ENCODE data around the gene ARHGEF4.
"Not testable (repeated sequence)": the region's sequence is repeated elsewhere in the genome, so short reads cannot be mapped to it uniquely, and the experiment has no call there.

GRCh38 chr2:130992003-130992402 is 155.3 kb downstream of the ARHGEF4 start:
- not testable (repeated sequence) for TF ChIP-seq JUN (IDR thresholded peaks at IDR 0.05; ENCODE audit: borderline replicate concordance, insufficient read depth, insufficient read length, low read depth); CTCF (IDR thresholded peaks at IDR 0.05; ENCODE audit: extremely low read depth in 1 of 2, insufficient read depth in 1 of 2, low read depth in 1 of 2, low read length in 2 of 2); EZH2 (IDR thresholded peaks at IDR 0.05; ENCODE audit: borderline replicate concordance, low read depth, low read length, severe bottlenecking); POLR2AphosphoS5 (IDR thresholded peaks at IDR 0.05; ENCODE audit: insufficient read depth, low read depth, low read length); POLR2A (IDR thresholded peaks at IDR 0.05; ENCODE audit: low read depth, low read length); FOS (IDR thresholded peaks at IDR 0.05; ENCODE audit: borderline replicate concordance, insufficient read depth, low read length); MYC (IDR thresholded peaks at IDR 0.05; ENCODE audit: low read depth, low read length); GATA2 (IDR thresholded peaks at IDR 0.05; ENCODE audit: insufficient read depth, insufficient read length, low read depth, low read length)
- TF ChIP-seq, protein P1, sequence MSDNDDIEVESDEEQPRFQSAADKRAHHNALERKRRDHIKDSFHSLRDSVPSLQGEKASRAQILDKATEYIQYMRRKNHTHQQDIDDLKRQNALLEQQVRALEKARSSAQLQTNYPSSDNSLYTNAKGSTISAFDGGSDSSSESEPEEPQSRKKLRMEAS (IDR thresholded peaks at IDR 0.05; ENCODE audit: insufficient read depth, insufficient read length), result not testable (repeated sequence)

Data from endothelial cell of umbilical vein (primary cell).